PC-3 (cell line): Measurements from ENCODE around the gene MATN1. TPM values are rescaled to one million over a fixed set of nuclear protein-coding genes. Genes with fewer than 3 reads are reported as not detected.
A peak's percentile ranks its signal among the peaks of the same experiment; 100 is the strongest.

Source experiments
- ATAC-seq: fragments of 200-7000 bp; cut with Tn5 transposase; 2 replicates; pipeline ENCODE4 v1.9.1; 2020; ENCODE audit warnings: mild to moderate bottlenecking, moderate library complexity
- BruUV-seq: library from RNA; stranded (reverse); fragments of 400-500 nt; replicated peaks from 2 replicates; lab custom pipeline; 2021; lab: Mats Ljungman, UMichigan
- CTCF ChIA-PET: fragments of 300-600 bp; sonication (Branson Sonifier 250); formaldehyde crosslinking; loops from one replicate; lab custom pipeline; 2022; ENCODE audit warnings: antibody characterized with exemption; lab: Charles Lee
- POLR2A ChIA-PET: fragments of 300-600 bp; sonication (Branson Sonifier 250); formaldehyde crosslinking; loops from one replicate; lab custom pipeline; 2022; ENCODE audit warnings: antibody characterized with exemption; ENCODE audit not compliant: unreplicated experiment; lab: Charles Lee
- DNase-seq: peaks from one replicate; pipeline ENCODE4 v3.0.0-alpha.2; 2015
- H2AFZ ChIP-seq: fragments of 300-600 bp; sonication (generic); 2 replicates; pipeline ENCODE4 v1.6.0; 2016; ENCODE audit warnings: antibody characterized with exemption, low read length
- H3F3A ChIP-seq: fragments of 300-600 bp; sonication (generic); one replicate; pipeline ENCODE4 v1.6.0; 2017; ENCODE audit warnings: antibody characterized with exemption, low read length, control low read depth, mild to moderate bottlenecking; ENCODE audit not compliant: unreplicated experiment
- H3K27ac ChIP-seq: fragments of 300-600 bp; sonication (generic); 2 replicates; pipeline ENCODE4 v1.5.1; 2016; ENCODE audit warnings: mild to moderate bottlenecking, low read length
- H3K27me3 ChIP-seq: fragments of 300-600 bp; sonication (generic); 2 replicates; pipeline ENCODE4 v1.6.1; 2016; ENCODE audit warnings: low read length, mixed read lengths
- H3K36me3 ChIP-seq: fragments of 300-600 bp; sonication (generic); 2 replicates; pipeline ENCODE4 v1.6.1; 2016; ENCODE audit warnings: low read depth, mixed run types, low read length, mixed read lengths
- H3K4me1 ChIP-seq: fragments of 300-600 bp; sonication (generic); 2 replicates; pipeline ENCODE4 v1.5.1; 2016; ENCODE audit warnings: low read length; ENCODE audit not compliant: insufficient read depth
- H3K4me2 ChIP-seq: fragments of 300-600 bp; sonication (generic); 2 replicates; pipeline ENCODE4 v1.6.0; 2016; ENCODE audit warnings: low read length
- H3K4me3 ChIP-seq: fragments of 300-600 bp; sonication (generic); 2 replicates; pipeline ENCODE4 v1.5.1; 2016; ENCODE audit warnings: mild to moderate bottlenecking, low read length, mixed read lengths
- H3K79me2 ChIP-seq: fragments of 300-600 bp; sonication (generic); 2 replicates; pipeline ENCODE4 v1.6.1; 2017; ENCODE audit warnings: low read length, mixed read lengths
- H3K9ac ChIP-seq: fragments of 300-600 bp; sonication (generic); 2 replicates; pipeline ENCODE4 v1.6.0; 2016; ENCODE audit warnings: mild to moderate bottlenecking, low read length
- H3K9me2 ChIP-seq: fragments of 300-600 bp; sonication (generic); replicated peaks from 2 replicates; pipeline ENCODE4 v1.6.1; 2016; ENCODE audit warnings: mixed run types, low read length, mixed read lengths
- H3K9me3 ChIP-seq: fragments of 300-600 bp; sonication (generic); 2 replicates; pipeline ENCODE4 v1.6.1; 2016; ENCODE audit warnings: low read length, mixed read lengths
- H4K20me1 ChIP-seq: fragments of 300-600 bp; sonication (generic); 2 replicates; pipeline ENCODE4 v1.6.1; 2016; ENCODE audit warnings: low read length, mixed read lengths
- EZH2 ChIP-seq: fragments of 300-600 bp; sonication (generic); IDR thresholded peaks from one replicate; pipeline ENCODE4 v1.6.1; 2017; ENCODE audit warnings: antibody characterized with exemption, mild to moderate bottlenecking, low read length; ENCODE audit not compliant: unreplicated experiment
- EZH2phosphoT487 ChIP-seq: fragments of 300-600 bp; sonication (generic); IDR thresholded peaks from 2 replicates; pipeline ENCODE4 v1.6.1; 2018; ENCODE audit warnings: mild to moderate bottlenecking, antibody characterized with exemption, low read length, borderline replicate concordance
- intact Hi-C: fragments of 100-400 bp; cut with micrococcal nuclease; formaldehyde crosslinking; loops from 2 replicates; pipeline ENCODE4 v1.9.0; 2023
- total RNA-seq: library from RNA; depleted of rRNA; stranded (reverse); fragments of >200 nt; gene quantifications from 2 replicates; pipeline ENCODE4 v1.2.3, GENCODE V29; 2014
- TF ChIP-seq, protein P1 (sequence below): fragments of 300-600 bp; sonication (generic); conservative IDR thresholded peaks from 2 replicates; pipeline ENCODE4 v1.5.1; 2017; ENCODE audit warnings: antibody characterized with exemption, low read depth, mild to moderate bottlenecking, low read length

Gene MATN1
- total RNA-seq, 1 experiment from 2014 or later, result not detected

- CTCF ChIA-PET, result no interaction called here
- no peaks in the 10 kb centered on the region for H3F3A ChIP-seq
- ATAC-seq (no peak), DNase-seq (no peak)
- H2AFZ ChIP-seq, result no peak overlapping the region
- no peak overlapping the region for H3K9ac ChIP-seq
- no peaks in the 10 kb centered on the region for H3K36me3 ChIP-seq
- H3K27ac ChIP-seq, result no peak overlapping the region
- POLR2A ChIA-PET, result no interaction called here
- no peak overlapping the region for H3K4me2 ChIP-seq
- H3K9me3 ChIP-seq, result no peaks in the 10 kb centered on the region
- H4K20me1 ChIP-seq, result no peaks in the 10 kb centered on the region
- H3K4me3 ChIP-seq, result no peak overlapping the region
- TF ChIP-seq EZH2, result no peak
- TF ChIP-seq, protein P1, sequence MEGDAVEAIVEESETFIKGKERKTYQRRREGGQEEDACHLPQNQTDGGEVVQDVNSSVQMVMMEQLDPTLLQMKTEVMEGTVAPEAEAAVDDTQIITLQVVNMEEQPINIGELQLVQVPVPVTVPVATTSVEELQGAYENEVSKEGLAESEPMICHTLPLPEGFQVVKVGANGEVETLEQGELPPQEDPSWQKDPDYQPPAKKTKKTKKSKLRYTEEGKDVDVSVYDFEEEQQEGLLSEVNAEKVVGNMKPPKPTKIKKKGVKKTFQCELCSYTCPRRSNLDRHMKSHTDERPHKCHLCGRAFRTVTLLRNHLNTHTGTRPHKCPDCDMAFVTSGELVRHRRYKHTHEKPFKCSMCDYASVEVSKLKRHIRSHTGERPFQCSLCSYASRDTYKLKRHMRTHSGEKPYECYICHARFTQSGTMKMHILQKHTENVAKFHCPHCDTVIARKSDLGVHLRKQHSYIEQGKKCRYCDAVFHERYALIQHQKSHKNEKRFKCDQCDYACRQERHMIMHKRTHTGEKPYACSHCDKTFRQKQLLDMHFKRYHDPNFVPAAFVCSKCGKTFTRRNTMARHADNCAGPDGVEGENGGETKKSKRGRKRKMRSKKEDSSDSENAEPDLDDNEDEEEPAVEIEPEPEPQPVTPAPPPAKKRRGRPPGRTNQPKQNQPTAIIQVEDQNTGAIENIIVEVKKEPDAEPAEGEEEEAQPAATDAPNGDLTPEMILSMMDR, result no peak
- no peak for TF ChIP-seq EZH2phosphoT487
- no TSS peak for BruUV-seq
- H3K4me1 ChIP-seq, result peaks cover 8% of the 10 kb centered on the region
- no peaks in the 10 kb centered on the region for H3K79me2 ChIP-seq
- intact Hi-C loops, result no loop called here
- peaks cover 2% of the 10 kb centered on the region; the same call in 1 of the 2 replicates for H3K27me3 ChIP-seq
- H3K9me2 ChIP-seq, result no peaks in the 10 kb centered on the region
Measured at GRCh38 chr1:30742300-30742962, 19.0 kb upstream of the MATN1 start.

DNA sequence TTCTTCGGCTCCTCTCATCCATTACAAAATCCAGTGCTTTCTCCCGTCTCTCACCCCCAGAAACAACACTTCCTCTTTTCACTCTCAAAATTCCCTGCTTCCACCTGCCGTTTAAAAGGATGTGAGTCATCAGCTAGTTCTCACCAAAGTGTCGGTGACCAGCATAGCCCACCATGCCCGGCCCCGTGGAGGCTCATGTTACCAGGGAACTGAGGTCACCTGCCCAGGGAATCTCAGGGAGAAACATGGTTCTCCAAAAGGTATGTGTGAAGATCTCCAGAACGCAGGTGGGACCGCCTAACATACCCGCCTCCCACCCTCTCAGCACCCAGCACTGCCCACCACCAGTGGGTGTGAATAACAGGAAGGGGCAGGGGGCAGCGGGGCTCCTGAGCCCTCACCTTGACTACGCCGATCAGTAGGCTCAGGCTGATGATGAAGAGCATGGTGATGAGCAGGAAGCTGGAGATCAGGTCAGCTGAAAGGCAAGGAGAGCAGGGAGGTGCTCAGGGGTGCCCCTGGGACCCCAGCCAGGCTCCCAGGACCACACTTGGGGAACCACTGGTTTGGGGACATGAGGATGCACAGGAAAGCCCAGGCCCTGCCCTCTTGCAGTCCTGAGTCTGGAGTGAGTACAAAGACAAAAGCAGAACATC, 18.0 kb upstream of the MATN1 start:
- H3K4me2 ChIP-seq, result no peak overlapping the region
- POLR2A ChIA-PET, result no interaction called here
- no peak overlapping the region for H3K27ac ChIP-seq
- TF ChIP-seq, protein P1, result no peak
- H3F3A ChIP-seq, result no peaks in the 10 kb centered on the region
- intact Hi-C loops, result no loop called here
- H3K4me3 ChIP-seq, result no peak overlapping the region
- peaks cover 8% of the 10 kb centered on the region for H3K4me1 ChIP-seq
- ATAC-seq (peak; percentile 35; the same call in 1 of the 2 replicates), DNase-seq (peak; percentile 46)
- H2AFZ ChIP-seq, result no peak overlapping the region
- no peaks in the 10 kb centered on the region for H3K9me3 ChIP-seq
- H4K20me1 ChIP-seq, result no peaks in the 10 kb centered on the region
- no peaks in the 10 kb centered on the region for H3K79me2 ChIP-seq
- no peak overlapping the region for H3K9ac ChIP-seq
- no peaks in the 10 kb centered on the region for H3K27me3 ChIP-seq
- no peaks in the 10 kb centered on the region for H3K36me3 ChIP-seq
- CTCF ChIA-PET, result no interaction called here
- H3K9me2 ChIP-seq, result no peaks in the 10 kb centered on the region
- no TSS peak for BruUV-seq
